Subcutaneous adipose tissue (tissue), 4 donors: ENCODE measurements around the gene ATP10D. TPM values are rescaled to one million over a fixed set of nuclear protein-coding genes. Genes with fewer than 3 reads are reported as not detected.

Experiments used
- CTCF ChIP-seq: fragments of 450-650 bp; IDR thresholded peaks from one replicate; pipeline ENCODE4 v1.5.1; 2016; ENCODE audit warnings: low read depth, mild to moderate bottlenecking, control low read depth, antibody characterized with exemption, moderate library complexity
- total RNA-seq, 4 donors: library from RNA; depleted of rRNA; stranded (reverse); fragments of >200 nt; gene quantifications; one replicate each; pipeline ENCODE4 v1.1.0, GENCODE V29; 2016

The ATP10D gene
- total RNA-seq, 4 donors from 2014 or later, result 12.6 to 22.4 (median 15.4) TPM

DNA sequence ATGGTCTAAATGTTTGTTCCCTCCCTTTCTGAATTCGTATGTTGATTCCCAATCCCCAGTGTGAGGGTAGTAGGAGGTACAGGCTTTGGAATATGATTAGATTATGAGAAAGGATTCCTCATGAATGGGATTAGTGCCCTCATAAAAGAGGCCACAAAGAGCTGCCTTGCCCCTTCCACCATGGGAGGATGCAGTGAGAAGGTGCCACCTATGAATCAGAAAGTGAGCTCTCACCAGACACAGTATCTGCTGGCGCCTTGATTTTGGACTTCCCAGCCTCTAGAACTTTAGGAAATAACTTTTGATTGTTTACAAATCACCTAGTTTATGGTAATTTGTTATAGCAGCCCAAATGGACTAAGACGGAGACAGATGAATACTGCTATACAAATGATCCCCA lies 3.6 kb downstream of the ATP10D start:
- no peak for TF ChIP-seq CTCF

GRCh38 chr4:47490550-47490949 lies 5.5 kb downstream of the ATP10D start:
- TF ChIP-seq CTCF, result no peak

- no peak for TF ChIP-seq CTCF
Measured at GRCh38 chr4:47493238-47494123, 8.4 kb downstream of the ATP10D start.

GRCh38 chr4:47494124-47494430 lies 9.0 kb downstream of the ATP10D start:
- no peak for TF ChIP-seq CTCF

DNA sequence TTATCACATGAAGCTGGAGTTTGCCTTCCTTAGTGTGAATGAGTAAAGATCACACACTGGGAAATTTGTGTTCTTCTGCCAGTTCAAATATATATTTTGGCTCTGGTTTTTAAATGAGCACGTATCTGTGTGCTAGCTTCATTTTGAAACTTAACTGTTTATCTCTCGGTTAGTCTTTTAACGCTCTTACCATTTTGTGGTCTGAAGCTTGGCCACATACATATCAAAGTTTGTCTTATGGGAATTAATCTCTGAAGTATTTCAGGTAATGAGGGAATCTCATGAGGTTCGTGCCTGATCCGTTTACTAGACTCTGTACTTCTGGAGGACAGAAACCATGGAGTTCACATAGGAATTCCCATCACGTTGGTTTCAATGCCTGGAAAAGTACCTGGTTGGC lies 13.8 kb downstream of the ATP10D start:
- TF ChIP-seq CTCF, result no peak

DNA sequence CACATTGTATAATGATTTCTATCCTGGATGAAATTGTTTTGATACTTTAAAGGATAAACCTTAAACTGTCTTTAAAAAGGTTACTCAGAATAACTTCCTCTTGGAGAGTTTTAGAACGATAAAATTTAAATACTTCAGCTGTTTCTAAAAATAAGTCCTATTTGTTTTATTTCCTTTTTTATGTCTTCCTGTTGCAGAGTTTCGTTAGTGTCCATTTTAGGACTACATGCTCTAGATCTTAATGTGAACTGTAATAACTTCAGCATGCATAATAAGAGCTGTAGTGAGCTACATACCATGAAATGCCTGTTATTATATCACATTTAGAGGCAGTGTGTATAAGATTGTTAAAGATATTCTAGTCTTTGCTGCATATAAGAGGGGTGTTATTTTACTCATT lies 14.6 kb downstream of the ATP10D start:
- no peak for TF ChIP-seq CTCF

DNA sequence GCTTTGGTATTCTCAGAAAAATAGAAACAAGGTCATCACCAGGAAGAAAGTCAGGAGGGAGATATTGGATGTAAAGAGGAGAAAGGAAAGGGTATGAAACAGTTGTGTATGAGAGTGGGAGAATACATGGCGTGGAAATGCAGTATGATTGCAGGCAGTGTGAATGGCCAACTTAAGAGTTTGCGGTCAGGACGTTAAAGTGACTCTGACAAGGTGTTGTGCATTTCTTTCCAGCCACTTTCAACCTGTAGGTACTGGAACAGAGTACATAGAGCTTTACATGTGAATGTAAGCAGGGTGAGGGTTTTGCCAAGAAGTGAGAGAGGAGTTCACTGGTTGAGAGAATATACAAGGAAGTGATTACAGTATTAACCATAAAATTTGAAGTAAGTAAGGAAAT lies 15.7 kb downstream of the ATP10D start:
- no peak for TF ChIP-seq CTCF
